ENCODE results near the gene GPX7. TPM values are rescaled to one million over a fixed set of nuclear protein-coding genes. Genes with fewer than 3 reads are reported as not detected.

GPX7 gene
- total RNA-seq, 1 experiment from 2014 or later, result not detected

DNA sequence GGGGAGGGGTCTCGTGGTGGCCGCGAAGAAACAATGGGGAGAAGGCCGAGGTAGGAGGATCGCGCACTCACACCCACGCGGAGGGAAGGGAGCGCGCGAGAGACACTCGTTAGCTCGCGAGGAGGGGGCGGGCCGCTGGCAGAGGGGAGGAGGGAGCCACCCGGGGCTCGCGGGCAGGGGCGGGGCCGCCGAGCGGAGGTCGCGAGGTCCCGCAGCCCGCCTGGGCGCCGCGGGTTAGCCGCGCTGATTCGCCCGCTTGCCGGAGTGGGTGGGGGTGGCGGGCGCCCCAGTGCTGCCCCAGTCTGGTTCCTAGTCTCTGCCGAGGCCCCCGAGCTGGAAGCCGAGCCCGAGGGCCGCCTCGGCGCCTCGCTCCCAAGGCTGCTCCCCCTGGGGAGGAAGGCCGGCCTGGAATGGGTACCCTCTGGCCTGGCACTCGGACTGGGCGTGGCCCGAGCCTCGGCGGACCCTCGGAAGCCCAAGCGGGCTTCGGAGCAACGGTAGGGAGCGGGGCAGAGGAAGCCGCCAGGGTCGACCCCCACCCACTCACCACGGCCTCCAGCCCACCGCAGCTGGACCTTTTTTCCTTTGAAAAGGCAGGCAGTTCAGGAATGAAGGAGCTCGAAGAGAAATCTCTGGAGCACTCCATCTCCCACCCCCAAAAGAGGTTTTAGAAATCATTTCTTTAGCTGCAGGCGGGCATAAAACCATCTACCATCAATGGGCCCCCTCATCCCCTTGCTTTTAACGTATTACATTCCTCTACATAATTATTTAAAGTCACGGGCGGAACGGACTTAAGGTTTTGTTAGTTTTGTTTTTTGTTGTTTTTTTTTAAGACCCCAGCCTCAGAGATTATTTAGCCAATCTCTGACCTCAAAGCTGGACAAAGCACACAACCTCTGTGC lies 48.6 kb upstream of the GPX7 start:
- CTCF ChIA-PET, result no interaction called here
- DNase-seq, result peak; percentile 73
- peak; percentile 79 for ATAC-seq

GRCh38 chr1:52554267-52554640 lies 47.9 kb upstream of the GPX7 start:
- CTCF ChIA-PET, result no interaction called here
- no peaks in the 10 kb centered on the region for H3F3A ChIP-seq (ENCODE audit: low read length, unreplicated experiment)
- no peaks in the 10 kb centered on the region for H3K27me3 ChIP-seq (ENCODE audit: low read length)
- H4K20me1 ChIP-seq (ENCODE audit: low read length), result peaks cover 18% of the 10 kb centered on the region
- no peak overlapping the region for H3K9ac ChIP-seq (ENCODE audit: low read length)
- TF ChIP-seq, protein P1, sequence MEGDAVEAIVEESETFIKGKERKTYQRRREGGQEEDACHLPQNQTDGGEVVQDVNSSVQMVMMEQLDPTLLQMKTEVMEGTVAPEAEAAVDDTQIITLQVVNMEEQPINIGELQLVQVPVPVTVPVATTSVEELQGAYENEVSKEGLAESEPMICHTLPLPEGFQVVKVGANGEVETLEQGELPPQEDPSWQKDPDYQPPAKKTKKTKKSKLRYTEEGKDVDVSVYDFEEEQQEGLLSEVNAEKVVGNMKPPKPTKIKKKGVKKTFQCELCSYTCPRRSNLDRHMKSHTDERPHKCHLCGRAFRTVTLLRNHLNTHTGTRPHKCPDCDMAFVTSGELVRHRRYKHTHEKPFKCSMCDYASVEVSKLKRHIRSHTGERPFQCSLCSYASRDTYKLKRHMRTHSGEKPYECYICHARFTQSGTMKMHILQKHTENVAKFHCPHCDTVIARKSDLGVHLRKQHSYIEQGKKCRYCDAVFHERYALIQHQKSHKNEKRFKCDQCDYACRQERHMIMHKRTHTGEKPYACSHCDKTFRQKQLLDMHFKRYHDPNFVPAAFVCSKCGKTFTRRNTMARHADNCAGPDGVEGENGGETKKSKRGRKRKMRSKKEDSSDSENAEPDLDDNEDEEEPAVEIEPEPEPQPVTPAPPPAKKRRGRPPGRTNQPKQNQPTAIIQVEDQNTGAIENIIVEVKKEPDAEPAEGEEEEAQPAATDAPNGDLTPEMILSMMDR (conservative IDR thresholded peaks at IDR 0.05; ENCODE audit: low read depth, low read length), result no peak
- TF ChIP-seq EZH2phosphoT487 (IDR thresholded peaks at IDR 0.05; ENCODE audit: borderline replicate concordance, low read length) (no peak), EZH2 (IDR thresholded peaks at IDR 0.05; ENCODE audit: low read length, unreplicated experiment) (no peak)
- ATAC-seq (no peak), DNase-seq (no peak)
- POLR2A ChIA-PET (ENCODE audit: unreplicated experiment), result no interaction called here
- H3K9me2 ChIP-seq (replicated peaks; ENCODE audit: low read length), result no peaks in the 10 kb centered on the region
- H3K4me1 ChIP-seq (ENCODE audit: insufficient read depth, low read length), result peaks cover 11% of the 10 kb centered on the region
- H3K36me3 ChIP-seq (ENCODE audit: low read depth, low read length), result no peaks in the 10 kb centered on the region
- BruUV-seq (replicated peaks), result TSS peak; percentile 71
- H2AFZ ChIP-seq (ENCODE audit: low read length), result peak overlapping the region; percentile 92; the same call in 1 of the 2 replicates
- peaks cover 35% of the 10 kb centered on the region for H3K79me2 ChIP-seq (ENCODE audit: low read length)
- peak overlapping the region; percentile 91 for H3K4me2 ChIP-seq (ENCODE audit: low read length)
- peak overlapping the region; percentile 82; the same call in 1 of the 2 replicates for H3K4me3 ChIP-seq (ENCODE audit: low read length)
- intact Hi-C loops (cut with micrococcal nuclease), result loop anchor here (5.0 kb wide), 1 partner anchor 133 kb away; no protein-coding TSS in a partner anchor
- no peak overlapping the region for H3K27ac ChIP-seq (ENCODE audit: low read length)
- H3K9me3 ChIP-seq (ENCODE audit: low read length), result no peaks in the 10 kb centered on the region

More for the DNA sequence above, 48.6 kb upstream of the GPX7 start:
- peak overlapping the region; percentile 82 for H3K4me3 ChIP-seq (ENCODE audit: low read length)
- no peaks in the 10 kb centered on the region for H3F3A ChIP-seq (ENCODE audit: low read length, unreplicated experiment)
- POLR2A ChIA-PET (ENCODE audit: unreplicated experiment), result no interaction called here
- H3K9me2 ChIP-seq (replicated peaks; ENCODE audit: low read length), result no peaks in the 10 kb centered on the region
- H3K9me3 ChIP-seq (ENCODE audit: low read length), result no peaks in the 10 kb centered on the region
- H3K27ac ChIP-seq (ENCODE audit: low read length), result peak overlapping the region; percentile 48; the same call in 1 of the 2 replicates
- H3K9ac ChIP-seq (ENCODE audit: low read length), result peak overlapping the region; percentile 83
- TF ChIP-seq EZH2 (IDR thresholded peaks at IDR 0.05; ENCODE audit: low read length, unreplicated experiment) (no peak), EZH2phosphoT487 (IDR thresholded peaks at IDR 0.05; ENCODE audit: borderline replicate concordance, low read length) (no peak)
- TF ChIP-seq, protein P1 (conservative IDR thresholded peaks at IDR 0.05; ENCODE audit: low read depth, low read length), result no peak
- H4K20me1 ChIP-seq (ENCODE audit: low read length), result peaks cover 19% of the 10 kb centered on the region
- peak overlapping the region; percentile 92 for H2AFZ ChIP-seq (ENCODE audit: low read length)
- peak overlapping the region; percentile 91 for H3K4me2 ChIP-seq (ENCODE audit: low read length)
- H3K4me1 ChIP-seq (ENCODE audit: insufficient read depth, low read length), result peaks cover 11% of the 10 kb centered on the region
- H3K36me3 ChIP-seq (ENCODE audit: low read depth, low read length), result no peaks in the 10 kb centered on the region
- H3K27me3 ChIP-seq (ENCODE audit: low read length), result no peaks in the 10 kb centered on the region
- H3K79me2 ChIP-seq (ENCODE audit: low read length), result peaks cover 42% of the 10 kb centered on the region
- intact Hi-C loops (cut with micrococcal nuclease), result loop anchor here (5.0 kb wide), 1 partner anchor 134 kb away; no protein-coding TSS in a partner anchor
- no TSS peak for BruUV-seq (replicated peaks)

GRCh38 chr1:52554756-52555155 lies 47.4 kb upstream of the GPX7 start:
- H3K27ac ChIP-seq (ENCODE audit: low read length), result no peak overlapping the region
- no peak overlapping the region for H3K4me2 ChIP-seq (ENCODE audit: low read length)
- H3K9me3 ChIP-seq (ENCODE audit: low read length), result no peaks in the 10 kb centered on the region
- H3F3A ChIP-seq (ENCODE audit: low read length, unreplicated experiment), result no peaks in the 10 kb centered on the region
- DNase-seq (no peak), ATAC-seq (no peak)
- H2AFZ ChIP-seq (ENCODE audit: low read length), result no peak overlapping the region
- H3K36me3 ChIP-seq (ENCODE audit: low read depth, low read length), result no peaks in the 10 kb centered on the region
- H3K9ac ChIP-seq (ENCODE audit: low read length), result no peak overlapping the region
- H3K27me3 ChIP-seq (ENCODE audit: low read length), result no peaks in the 10 kb centered on the region
- peaks cover 13% of the 10 kb centered on the region for H4K20me1 ChIP-seq (ENCODE audit: low read length)
- H3K4me1 ChIP-seq (ENCODE audit: insufficient read depth, low read length), result peaks cover 11% of the 10 kb centered on the region
- no peak overlapping the region for H3K4me3 ChIP-seq (ENCODE audit: low read length)
- peaks cover 30% of the 10 kb centered on the region for H3K79me2 ChIP-seq (ENCODE audit: low read length)
- no peaks in the 10 kb centered on the region for H3K9me2 ChIP-seq (replicated peaks; ENCODE audit: low read length)
- BruUV-seq (replicated peaks), result no TSS peak
- TF ChIP-seq EZH2 (IDR thresholded peaks at IDR 0.05; ENCODE audit: low read length, unreplicated experiment) (no peak), EZH2phosphoT487 (IDR thresholded peaks at IDR 0.05; ENCODE audit: borderline replicate concordance, low read length) (no peak)
- TF ChIP-seq, protein P1 (conservative IDR thresholded peaks at IDR 0.05; ENCODE audit: low read depth, low read length), result no peak
- intact Hi-C loops (cut with micrococcal nuclease), result loop anchor here (5.0 kb wide), 1 partner anchor 133 kb away; no protein-coding TSS in a partner anchor
- ChIA-PET POLR2A (ENCODE audit: unreplicated experiment) (no interaction called here), CTCF (no interaction called here)
